IPS DF 4.7 (cell line): ENCODE measurements around the gene ATP10D.

Source experiments
- DNase-seq: peaks from one replicate; pipeline ENCODE4 v3.0.0-alpha.2; 2013; ENCODE audit warnings: low spot score; ENCODE audit errors: extremely low read depth

ATP10D gene

DNA sequence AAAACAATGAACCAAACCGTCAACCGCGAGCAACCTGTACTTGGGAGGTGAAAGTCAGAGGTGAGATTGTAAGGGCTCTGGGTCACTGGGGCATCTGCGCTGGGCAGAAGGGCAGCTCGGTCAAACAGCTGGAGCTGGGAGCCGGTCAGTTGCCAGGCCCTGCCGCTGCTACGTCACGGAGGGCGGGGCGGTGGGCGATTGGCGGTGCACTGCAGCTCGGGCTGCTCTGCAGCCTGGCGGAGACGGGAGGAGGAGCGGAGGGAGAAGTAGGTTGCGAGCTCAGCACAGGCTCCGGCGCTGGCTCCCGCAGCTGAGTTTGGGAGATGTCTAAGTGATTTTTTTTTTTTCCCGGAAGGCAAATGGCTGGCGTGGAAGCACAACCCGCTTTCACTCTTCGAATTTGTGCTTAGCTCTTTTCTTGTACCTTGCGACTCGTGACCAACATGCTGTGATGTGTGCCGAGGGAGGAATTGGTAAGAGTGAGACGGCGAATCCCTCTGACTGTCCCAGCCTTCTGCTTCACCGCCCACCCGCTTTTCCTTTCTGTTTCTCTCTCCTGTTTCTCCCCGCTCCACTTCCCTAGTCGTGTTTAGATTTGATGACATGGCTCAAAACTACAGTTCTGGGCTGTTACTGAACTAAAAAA, at the start of gene ATP10D:
ATP10D (plus strand) TSS at position 229 of the 646 bp plus-strand sequence. CDS start 27,266 bp downstream, outside the sequence.
- no peak for DNase-seq

- DNase-seq = no peak
Observed at GRCh38 chr4:47442980-47443379, 42.1 kb upstream of the ATP10D start.

- DNase-seq = no peak
Observed at GRCh38 chr4:47444031-47444430, 41.0 kb upstream of the ATP10D start.

GRCh38 chr4:47451657-47452056, 33.4 kb upstream of the ATP10D start:
- no peak for DNase-seq

- DNase-seq = no peak
Observed at GRCh38 chr4:47462799-47463234, 22.3 kb upstream of the ATP10D start.

- peak; percentile 93 for DNase-seq
Observed at GRCh38 chr4:47463235-47463956, 21.7 kb upstream of the ATP10D start, which contains the start of gene COMMD8. Gene COMMD8, minus strand, starts transcription at chr4:47463702. Its CDS starts 51 bp downstream, at chr4:47463651.

DNA sequence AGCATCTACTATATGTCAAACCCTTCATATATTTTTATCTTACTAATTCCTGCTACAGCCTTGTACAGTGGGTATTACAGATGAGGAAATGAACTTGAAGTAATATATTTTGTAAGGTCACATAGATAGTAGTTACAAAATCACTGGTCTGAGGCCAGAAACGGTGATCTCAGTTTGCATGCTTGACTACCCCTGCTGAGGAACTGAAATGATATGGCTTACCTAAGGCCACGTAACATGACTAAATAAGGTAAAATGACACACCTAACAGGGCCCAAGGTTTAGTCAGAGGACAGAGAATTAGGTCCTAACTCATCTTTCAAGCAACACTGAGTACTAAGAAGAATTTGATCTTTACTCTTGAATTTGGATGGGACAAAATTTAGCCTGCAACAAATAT, 20.1 kb upstream of the ATP10D start:
- no peak for DNase-seq

- DNase-seq = no peak
Observed at GRCh38 chr4:47466056-47466785, 18.9 kb upstream of the ATP10D start.

DNA sequence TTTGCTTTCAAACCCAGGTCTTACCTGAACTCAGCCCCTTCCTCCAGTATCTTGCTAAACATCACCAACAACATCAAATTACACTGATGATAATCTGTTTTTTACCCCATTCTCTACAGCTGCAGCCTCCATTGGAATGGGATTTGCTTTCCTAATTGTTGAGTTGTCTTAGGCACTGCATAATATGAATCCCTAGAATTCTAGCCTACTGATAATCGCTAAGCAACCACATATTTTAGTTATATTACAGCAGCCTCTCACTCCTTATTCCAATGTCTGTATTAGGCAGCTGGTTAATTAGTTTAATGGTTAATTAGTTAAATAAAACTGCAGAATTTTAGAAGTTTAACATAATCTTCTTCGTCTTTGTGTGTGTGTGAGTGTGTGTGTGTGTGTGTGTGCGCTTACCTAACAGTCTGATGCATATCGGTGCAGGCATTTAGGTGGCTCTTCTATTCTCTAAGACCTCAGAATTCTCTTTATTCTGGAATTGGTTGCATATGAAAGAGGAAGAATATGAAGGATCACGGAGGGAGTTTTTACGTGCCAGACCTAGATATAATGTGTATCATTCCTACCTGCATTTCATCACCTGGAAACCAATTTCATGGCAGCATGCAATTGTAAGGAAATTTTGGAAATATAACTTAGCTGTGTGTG, 16.2 kb upstream of the ATP10D start:
- no peak for DNase-seq

- no peak for DNase-seq
Observed at GRCh38 chr4:47469951-47470350, 15.1 kb upstream of the ATP10D start.

- no peak for DNase-seq
Observed at GRCh38 chr4:47471064-47471463, 14.0 kb upstream of the ATP10D start.

DNA sequence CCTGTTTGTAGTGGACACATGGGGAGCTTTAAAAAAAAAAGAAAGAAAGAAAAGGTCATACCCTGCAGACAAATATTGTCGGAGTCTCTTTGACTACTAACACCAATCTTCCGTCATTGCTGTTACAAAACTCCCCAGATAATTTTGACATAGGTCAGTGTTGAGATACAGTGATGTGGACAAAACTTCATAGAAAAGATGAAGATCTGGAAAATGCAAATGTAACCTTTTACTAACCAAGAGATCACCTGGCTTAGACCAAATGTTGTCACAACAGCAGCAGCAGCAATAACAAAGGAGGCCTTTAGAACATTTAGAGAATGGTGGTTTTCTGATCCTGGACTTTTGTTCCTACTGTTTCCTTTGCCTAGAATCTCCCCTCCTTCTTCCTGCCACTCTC, 13.5 kb upstream of the ATP10D start:
- no peak for DNase-seq

- no peak for DNase-seq
Observed at GRCh38 chr4:47473141-47473750, 11.8 kb upstream of the ATP10D start.

GRCh38 chr4:47474799-47475198, 10.3 kb upstream of the ATP10D start:
- no peak for DNase-seq

- no peak for DNase-seq
Observed at GRCh38 chr4:47475411-47475810, 9.7 kb upstream of the ATP10D start.

DNA sequence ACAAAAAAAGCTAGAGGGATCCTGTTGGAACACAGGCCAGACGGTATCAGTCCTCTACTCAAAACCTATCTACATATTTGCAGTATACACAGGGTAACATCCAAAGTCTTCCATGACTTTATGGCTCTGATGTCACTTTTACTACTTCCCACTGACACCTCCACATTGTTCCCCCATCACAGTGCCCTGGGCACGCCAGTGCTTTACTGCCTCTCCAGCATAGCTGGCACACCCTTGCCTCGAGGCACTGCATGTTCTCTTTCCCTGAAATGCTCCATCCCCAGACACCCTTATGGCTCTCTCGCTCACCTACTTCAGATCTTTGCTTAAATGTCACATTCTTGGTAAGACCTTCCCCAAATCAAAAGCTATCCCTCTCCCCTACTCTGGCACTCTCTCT, 6.3 kb upstream of the ATP10D start:
- DNase-seq = no peak

DNA sequence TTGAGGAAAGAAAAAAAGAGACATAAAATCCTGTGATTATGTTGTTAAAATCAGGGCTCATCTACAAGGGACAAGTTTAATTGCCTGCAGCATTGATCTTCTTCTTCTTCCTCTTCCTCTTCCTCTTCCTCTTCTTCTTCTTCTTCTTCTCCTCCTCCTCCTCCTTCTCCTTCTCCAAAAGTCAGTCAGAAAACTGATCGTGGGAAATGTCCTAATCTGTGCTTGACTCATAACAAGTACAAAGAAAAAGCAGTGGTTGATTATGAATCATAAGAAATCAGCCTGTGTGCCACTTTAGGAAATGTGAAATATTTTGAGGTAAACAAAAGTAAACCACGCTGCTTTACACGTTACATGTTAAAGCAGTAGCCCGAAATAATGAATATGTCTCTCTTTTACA, 2.7 kb upstream of the ATP10D start:
- DNase-seq = no peak

DNA sequence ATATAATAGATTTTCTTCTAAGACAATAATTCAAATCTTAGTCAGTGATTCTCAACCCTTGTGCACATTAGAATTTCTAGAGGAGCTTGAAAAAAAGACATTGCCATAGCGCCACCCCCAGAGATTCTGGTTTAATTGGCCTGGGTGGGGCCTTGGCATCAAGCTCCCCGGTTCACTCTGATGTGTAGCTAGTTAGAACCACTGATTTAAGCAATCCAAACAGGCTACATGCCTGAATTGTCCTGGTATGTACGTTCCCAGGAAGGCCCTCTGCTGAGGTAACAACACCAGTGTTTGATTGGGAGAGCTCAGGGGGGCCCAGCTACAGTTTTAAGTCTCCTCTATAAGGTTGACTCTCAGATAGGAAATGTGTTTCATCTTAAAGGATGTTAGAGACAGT, 1.3 kb upstream of the ATP10D start:
- DNase-seq = no peak

GRCh38 chr4:47484168-47484567, 907 bp upstream of the ATP10D start:
- DNase-seq = no peak

GRCh38 chr4:47485768-47486167, 693 bp downstream of the ATP10D start:
- DNase-seq = no peak

- no peak for DNase-seq
Observed at GRCh38 chr4:47486231-47486673, 1.2 kb downstream of the ATP10D start.
